HUES48 (cell line): ENCODE results near the gene NBL1.

ENCODE experiments used
- H3K27ac ChIP-seq: one replicate; pipeline ENCODE4 v1.7.0; 2013; ENCODE audit warnings: low read depth, low read length, inconsistent platforms
- H3K27me3 ChIP-seq: 2 replicates; pipeline ENCODE4 v1.6.1; 2013; ENCODE audit warnings: mild to moderate bottlenecking, low read length; ENCODE audit not compliant: control insufficient read depth, insufficient read depth
- H3K36me3 ChIP-seq: 2 replicates; pipeline ENCODE4 v1.6.1; 2013; ENCODE audit warnings: low read length; ENCODE audit not compliant: control insufficient read depth, insufficient read depth
- H3K4me1 ChIP-seq: 2 replicates; pipeline ENCODE4 v1.6.1; 2013; ENCODE audit warnings: mild to moderate bottlenecking, low read length; ENCODE audit not compliant: control insufficient read depth, insufficient read depth
- H3K4me3 ChIP-seq: 2 replicates; pipeline ENCODE4 v1.5.1; 2013; ENCODE audit warnings: mild to moderate bottlenecking, low read depth, low read length
- H3K9ac ChIP-seq: 2 replicates; pipeline ENCODE4 v1.6.1; 2013; ENCODE audit warnings: mild to moderate bottlenecking, low read depth, low read length, moderate library complexity
- H3K9me3 ChIP-seq: 2 replicates; pipeline ENCODE4 v1.6.1; 2013; ENCODE audit warnings: low read length; ENCODE audit not compliant: control insufficient read depth, insufficient read depth

Gene NBL1

DNA sequence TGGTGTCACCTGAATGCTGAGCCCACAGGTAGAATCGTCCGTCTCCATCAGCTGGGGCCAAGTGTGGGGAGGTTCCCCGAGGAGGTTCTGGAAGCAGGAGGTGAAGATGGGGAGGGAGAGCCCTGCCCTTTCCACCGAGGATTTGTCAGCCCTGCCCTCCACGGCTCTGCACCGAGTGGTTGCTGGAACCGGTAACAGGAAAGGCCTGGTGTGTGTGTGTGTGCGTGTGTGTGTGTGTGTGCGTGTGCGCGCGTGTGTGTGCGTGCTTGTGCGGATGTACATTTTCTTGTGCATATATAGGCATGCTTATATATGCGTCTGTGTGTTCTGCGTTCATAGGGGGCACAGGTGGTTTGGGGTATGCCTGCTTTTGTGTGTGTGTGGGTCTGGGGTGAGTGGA, 3.5 kb downstream of the NBL1 start:
- Histone ChIP-seq H3K4me1 (peaks cover 2% of the 10 kb centered on the region; the same call in 1 of the 2 replicates), H3K27me3 (peaks cover 32% of the 10 kb centered on the region), H3K9me3 (no peaks in the 10 kb centered on the region), H3K27ac (no peak overlapping the region), H3K4me3 (no peak overlapping the region), H3K36me3 (no peaks in the 10 kb centered on the region), H3K9ac (no peak overlapping the region)

- H3K36me3 ChIP-seq, result no peaks in the 10 kb centered on the region
- H3K27ac ChIP-seq, result no peak overlapping the region
- H3K27me3 ChIP-seq, result peaks cover 26% of the 10 kb centered on the region
- no peak overlapping the region for H3K4me3 ChIP-seq
- H3K9me3 ChIP-seq, result no peaks in the 10 kb centered on the region
- no peak overlapping the region for H3K9ac ChIP-seq
- peaks cover 2% of the 10 kb centered on the region; the same call in 1 of the 2 replicates for H3K4me1 ChIP-seq
These were observed 4.1 kb downstream of the NBL1 start for GRCh38 chr1:19648239-19648638.

DNA sequence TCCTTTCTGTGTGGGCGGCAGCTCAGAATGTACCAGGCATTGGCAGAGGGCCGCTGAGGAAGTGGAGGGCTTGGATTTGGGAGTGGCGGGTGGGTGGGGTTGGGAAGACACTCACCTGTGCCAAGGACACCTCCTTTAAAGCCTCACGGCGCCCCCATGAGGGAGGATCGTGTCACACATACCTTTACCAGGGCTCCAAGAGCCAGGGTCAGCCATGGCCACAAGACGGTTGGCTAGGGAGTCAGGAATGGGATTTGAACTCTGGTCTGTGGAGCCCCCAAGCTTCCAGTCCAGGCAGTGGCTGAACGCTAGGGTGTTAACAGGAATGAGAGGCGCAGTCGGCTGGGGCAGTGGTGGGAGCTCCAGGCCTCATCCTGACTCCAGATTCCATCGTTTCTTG, 4.6 kb downstream of the NBL1 start:
- H3K4me3 ChIP-seq, result no peak overlapping the region
- H3K4me1 ChIP-seq, result peaks cover 2% of the 10 kb centered on the region; the same call in 1 of the 2 replicates
- no peaks in the 10 kb centered on the region for H3K9me3 ChIP-seq
- H3K27ac ChIP-seq, result no peak overlapping the region
- no peak overlapping the region for H3K9ac ChIP-seq
- H3K27me3 ChIP-seq, result peaks cover 22% of the 10 kb centered on the region
- H3K36me3 ChIP-seq, result no peaks in the 10 kb centered on the region

DNA sequence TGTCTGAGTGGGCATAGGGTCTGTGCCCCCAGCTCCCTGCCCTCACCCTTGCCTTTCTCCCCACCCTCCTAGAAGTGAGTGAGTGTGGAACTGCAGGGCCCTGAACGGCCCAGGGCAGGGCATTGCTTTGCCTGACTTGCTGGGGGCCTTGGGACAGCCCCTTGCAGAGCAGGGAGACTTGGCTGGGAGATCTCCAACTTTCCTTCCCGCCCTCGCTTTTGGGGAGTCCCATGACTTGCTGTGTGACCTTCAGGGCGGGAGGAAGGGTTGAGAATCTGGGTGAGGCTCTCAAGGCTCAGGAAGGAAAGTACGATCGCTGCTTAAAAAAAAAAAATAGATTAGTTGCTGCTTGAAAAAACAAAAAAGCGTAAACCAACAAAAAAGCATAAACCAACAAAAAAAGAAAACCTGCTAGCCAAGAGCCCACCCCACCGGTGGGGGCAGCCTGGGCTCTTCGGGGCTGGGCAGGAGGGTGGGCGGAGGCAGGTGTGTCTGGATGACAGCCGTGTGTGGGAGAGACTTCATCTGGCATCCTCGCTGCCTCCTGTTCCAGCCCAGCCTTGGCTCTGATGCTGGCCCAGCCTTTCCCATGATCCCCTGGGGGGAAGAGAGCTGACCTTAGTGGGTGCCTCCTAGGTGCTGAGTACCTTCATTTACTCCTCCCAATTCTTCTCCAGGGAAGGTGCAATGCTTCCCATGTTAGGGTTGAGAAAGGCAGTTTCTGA, 6.5 kb downstream of the NBL1 start:
- no peaks in the 10 kb centered on the region for H3K36me3 ChIP-seq
- no peaks in the 10 kb centered on the region; the same call in 1 of the 2 replicates for H3K4me1 ChIP-seq
- no peak overlapping the region for H3K27ac ChIP-seq
- H3K9me3 ChIP-seq, result no peaks in the 10 kb centered on the region
- H3K9ac ChIP-seq, result no peak overlapping the region
- no peak overlapping the region for H3K4me3 ChIP-seq
- H3K27me3 ChIP-seq, result peaks cover 8% of the 10 kb centered on the region

- H3K4me1 ChIP-seq, result no peaks in the 10 kb centered on the region
- no peak overlapping the region for H3K27ac ChIP-seq
- no peaks in the 10 kb centered on the region for H3K9me3 ChIP-seq
- H3K9ac ChIP-seq, result no peak overlapping the region
- H3K27me3 ChIP-seq, result peaks cover 2% of the 10 kb centered on the region; the same call in 1 of the 2 replicates
- no peak overlapping the region for H3K4me3 ChIP-seq
- no peaks in the 10 kb centered on the region for H3K36me3 ChIP-seq
These were observed 7.1 kb downstream of the NBL1 start for GRCh38 chr1:19651141-19651737.

DNA sequence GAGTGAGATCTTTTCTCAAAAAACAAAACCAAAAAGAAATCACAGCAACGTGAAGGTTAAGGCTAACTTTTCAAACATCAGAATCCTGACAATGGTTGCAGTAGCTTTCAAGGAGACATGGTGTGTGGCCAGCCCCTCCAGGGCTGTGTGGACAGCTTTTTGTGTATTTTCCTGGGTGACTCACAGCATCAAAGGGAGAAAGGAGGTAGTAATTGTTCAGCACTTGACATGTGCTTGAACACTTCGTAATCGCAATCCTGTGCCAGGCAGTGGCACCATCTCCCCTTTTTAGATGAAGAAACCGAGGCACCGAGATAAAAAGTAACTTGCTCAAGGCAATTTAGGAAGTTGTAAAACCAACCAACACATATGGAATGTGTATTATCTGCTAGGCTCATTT, 10.3 kb downstream of the NBL1 start:
- Histone ChIP-seq H3K36me3 (no peaks in the 10 kb centered on the region), H3K4me3 (no peak overlapping the region), H3K9me3 (no peaks in the 10 kb centered on the region), H3K27ac (peak overlapping the region; percentile 80), H3K4me1 (no peaks in the 10 kb centered on the region), H3K27me3 (no peaks in the 10 kb centered on the region), H3K9ac (peak overlapping the region; percentile 42)

DNA sequence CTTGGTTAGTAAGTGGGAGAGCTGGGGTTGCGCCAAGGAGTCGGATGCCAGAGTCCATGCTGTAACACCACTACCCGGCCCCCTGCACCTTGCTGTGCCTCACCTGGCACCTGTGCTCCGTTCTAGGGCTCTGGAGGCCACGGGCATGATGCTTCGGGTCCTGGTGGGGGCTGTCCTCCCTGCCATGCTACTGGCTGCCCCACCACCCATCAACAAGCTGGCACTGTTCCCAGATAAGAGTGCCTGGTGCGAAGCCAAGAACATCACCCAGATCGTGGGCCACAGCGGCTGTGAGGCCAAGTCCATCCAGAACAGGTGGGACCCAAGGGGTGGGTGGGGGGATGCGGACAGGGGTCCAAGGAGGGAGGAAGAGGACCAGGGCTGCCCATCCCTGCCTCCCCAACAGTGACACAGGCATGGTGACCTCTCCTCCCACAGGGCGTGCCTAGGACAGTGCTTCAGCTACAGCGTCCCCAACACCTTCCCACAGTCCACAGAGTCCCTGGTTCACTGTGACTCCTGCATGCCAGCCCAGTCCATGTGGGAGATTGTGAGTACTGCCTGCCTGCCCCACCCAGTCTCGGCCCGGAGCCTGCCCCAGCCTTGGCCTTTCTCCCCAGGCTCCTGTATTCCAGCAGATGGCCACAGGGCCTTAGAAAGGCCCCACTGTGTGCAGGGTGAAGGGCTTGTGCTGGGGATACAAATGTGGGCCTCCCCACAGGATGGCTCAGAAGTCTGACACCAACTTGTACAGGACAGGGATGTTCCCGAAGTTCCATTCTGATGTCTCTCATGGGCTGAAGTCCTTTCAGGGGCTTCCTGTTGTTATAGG, 11.0 kb downstream of the NBL1 start:
- Histone ChIP-seq H3K27ac (no peak overlapping the region), H3K4me1 (no peaks in the 10 kb centered on the region)

DNA sequence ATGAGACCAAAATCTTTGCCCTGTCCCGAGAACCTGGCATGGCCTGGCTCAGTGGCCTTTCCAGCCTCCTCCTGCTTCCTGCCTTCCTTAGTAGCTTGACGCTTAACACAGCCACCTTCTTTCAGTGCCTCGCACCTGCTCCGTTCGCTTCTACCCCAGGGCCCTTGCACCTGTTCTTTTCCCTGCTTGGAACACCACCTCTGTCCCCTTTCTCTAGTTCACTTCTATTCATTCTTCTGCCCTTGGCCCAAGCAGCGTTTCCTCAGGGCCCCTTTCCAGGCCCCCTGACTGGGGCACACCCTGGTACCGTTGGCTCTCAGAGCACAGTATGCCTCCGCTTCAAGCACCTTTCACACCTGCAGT, 11.6 kb downstream of the NBL1 start:
- H3K27ac ChIP-seq, result no peak overlapping the region

More for the DNA sequence above, 11.0 kb downstream of the NBL1 start:
- no peak overlapping the region for H3K4me3 ChIP-seq
- no peaks in the 10 kb centered on the region for H3K9me3 ChIP-seq
- no peak overlapping the region for H3K9ac ChIP-seq
- H3K36me3 ChIP-seq, result no peaks in the 10 kb centered on the region
- H3K27me3 ChIP-seq, result no peaks in the 10 kb centered on the region

DNA sequence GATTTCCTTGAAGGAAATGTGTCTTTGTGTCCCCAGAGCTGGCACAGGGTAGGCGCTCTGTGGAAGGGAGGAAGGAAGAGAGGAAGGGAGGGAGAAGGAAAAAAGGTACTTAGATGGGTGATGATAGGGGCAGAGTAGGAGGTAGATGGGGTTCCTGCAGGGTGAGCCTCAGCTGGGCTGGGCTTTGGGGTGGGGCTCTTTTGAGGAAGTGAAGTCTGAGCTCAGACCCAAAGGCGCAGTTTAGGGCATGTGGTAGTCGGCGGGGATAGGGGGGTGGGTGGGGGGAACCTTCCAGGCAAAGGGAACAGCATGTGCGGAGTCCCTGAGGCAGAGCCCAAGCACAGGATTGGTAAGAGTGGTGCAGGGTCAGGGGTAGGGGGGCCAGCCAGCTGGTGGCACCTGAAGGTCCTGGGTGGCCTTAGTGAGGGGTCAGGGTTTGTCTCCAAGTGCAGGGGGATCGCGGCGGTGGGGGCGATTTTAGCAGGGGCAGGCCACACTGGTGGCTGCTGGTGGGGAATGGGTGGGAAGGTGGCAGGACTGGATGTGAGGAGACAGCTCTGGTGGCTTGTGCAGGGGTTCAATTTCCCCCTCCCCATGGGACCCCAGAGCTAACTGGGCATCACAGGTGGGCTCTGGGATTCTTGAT, 12.1 kb downstream of the NBL1 start:
- Histone ChIP-seq H3K9ac (no peak overlapping the region), H3K27ac (no peak overlapping the region), H3K4me3 (no peak overlapping the region), H3K36me3 (no peaks in the 10 kb centered on the region), H3K9me3 (no peaks in the 10 kb centered on the region), H3K27me3 (no peaks in the 10 kb centered on the region), H3K4me1 (no peaks in the 10 kb centered on the region)

More for the DNA sequence above, 11.6 kb downstream of the NBL1 start:
- Histone ChIP-seq H3K27me3 (no peaks in the 10 kb centered on the region), H3K4me3 (no peak overlapping the region), H3K4me1 (no peaks in the 10 kb centered on the region), H3K9ac (no peak overlapping the region), H3K9me3 (no peaks in the 10 kb centered on the region), H3K36me3 (no peaks in the 10 kb centered on the region)

DNA sequence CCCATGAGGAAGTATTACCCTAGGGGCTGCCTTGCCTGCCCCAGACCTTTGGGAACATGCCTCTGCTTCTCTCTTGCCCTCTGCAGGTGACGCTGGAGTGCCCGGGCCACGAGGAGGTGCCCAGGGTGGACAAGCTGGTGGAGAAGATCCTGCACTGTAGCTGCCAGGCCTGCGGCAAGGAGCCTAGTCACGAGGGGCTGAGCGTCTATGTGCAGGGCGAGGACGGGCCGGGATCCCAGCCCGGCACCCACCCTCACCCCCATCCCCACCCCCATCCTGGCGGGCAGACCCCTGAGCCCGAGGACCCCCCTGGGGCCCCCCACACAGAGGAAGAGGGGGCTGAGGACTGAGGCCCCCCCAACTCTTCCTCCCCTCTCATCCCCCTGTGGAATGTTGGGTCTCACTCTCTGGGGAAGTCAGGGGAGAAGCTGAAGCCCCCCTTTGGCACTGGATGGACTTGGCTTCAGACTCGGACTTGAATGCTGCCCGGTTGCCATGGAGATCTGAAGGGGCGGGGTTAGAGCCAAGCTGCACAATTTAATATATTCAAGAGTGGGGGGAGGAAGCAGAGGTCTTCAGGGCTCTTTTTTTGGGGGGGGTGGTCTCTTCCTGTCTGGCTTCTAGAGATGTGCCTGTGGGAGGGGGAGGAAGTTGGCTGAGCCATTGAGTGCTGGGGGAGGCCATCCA, 12.8 kb downstream of the NBL1 start:
- Histone ChIP-seq H3K9ac (no peak overlapping the region), H3K9me3 (no peaks in the 10 kb centered on the region), H3K4me1 (no peaks in the 10 kb centered on the region), H3K27ac (no peak overlapping the region), H3K4me3 (no peak overlapping the region), H3K27me3 (no peaks in the 10 kb centered on the region), H3K36me3 (no peaks in the 10 kb centered on the region)
